Calu3 (cell line): Measurements from ENCODE around the gene CRIP2. TPM values are rescaled to one million over a fixed set of nuclear protein-coding genes. Genes with fewer than 3 reads are reported as not detected.

ENCODE experiments used
- BruUV-seq: library from RNA; stranded (reverse); fragments of 400-500 nt; replicated peaks from 2 replicates; lab custom pipeline; 2021; lab: Mats Ljungman, UMichigan
- CTCF ChIA-PET: fragments of 300-600 bp; sonication (Branson Sonifier 250); formaldehyde crosslinking; loops from one replicate; lab custom pipeline; 2022; ENCODE audit warnings: antibody characterized with exemption; lab: Charles Lee
- DNase-seq: peaks from one replicate; pipeline ENCODE4 v3.0.0; 2022
- H3K27ac Mint-ChIP-seq: one replicate; pipeline ENCODE4 v1.8.0; 2022; ENCODE audit warnings: mixed read lengths; ENCODE audit not compliant: unreplicated experiment
- H3K27me3 Mint-ChIP-seq: one replicate; pipeline ENCODE4 v1.8.0; 2022; ENCODE audit warnings: mixed read lengths; ENCODE audit not compliant: unreplicated experiment
- H3K36me3 Mint-ChIP-seq: one replicate; pipeline ENCODE4 v1.8.0; 2022; ENCODE audit warnings: mild to moderate bottlenecking, moderate library complexity, mixed read lengths; ENCODE audit not compliant: insufficient read depth, unreplicated experiment
- H3K4me1 Mint-ChIP-seq: one replicate; pipeline ENCODE4 v1.8.0; 2022; ENCODE audit warnings: mild to moderate bottlenecking, low read depth, mixed read lengths; ENCODE audit not compliant: unreplicated experiment
- H3K4me3 Mint-ChIP-seq: one replicate; pipeline ENCODE4 v1.8.0; 2022; ENCODE audit warnings: mild to moderate bottlenecking, low read depth, moderate library complexity, mixed read lengths; ENCODE audit not compliant: unreplicated experiment
- H3K9me3 Mint-ChIP-seq: one replicate; pipeline ENCODE4 v1.8.0; 2022; ENCODE audit warnings: low read depth, mixed read lengths; ENCODE audit not compliant: unreplicated experiment
- CTCF ChIP-seq: fragments of 200-600 bp; IDR thresholded peaks from one replicate; pipeline ENCODE4 v1.8.0; 2022; ENCODE audit warnings: antibody characterized with exemption; ENCODE audit not compliant: unreplicated experiment
- intact Hi-C: fragments of 100-400 bp; cut with micrococcal nuclease; formaldehyde crosslinking; loops from one replicate; pipeline ENCODE4 v1.10.0; 2022; ENCODE audit not compliant: unreplicated experiment
- total RNA-seq: library from RNA; stranded (reverse); gene quantifications from 2 replicates; pipeline ENCODE4 v1.2.3, GENCODE V29; 2022

CRIP2 gene
- total RNA-seq, 1 experiment from 2014 or later: 70.1 TPM

GRCh38 chr14:105447651-105448640, 26.7 kb upstream of the CRIP2 start:
- Mint-ChIP-seq H3K27ac (no peak overlapping the region), H3K4me3 (no peak overlapping the region), H3K4me1 (no peaks in the 10 kb centered on the region), H3K27me3 (no peaks in the 10 kb centered on the region), H3K9me3 (no peaks in the 10 kb centered on the region), H3K36me3 (peaks cover 20% of the 10 kb centered on the region)
- intact Hi-C loops: no loop called here
- DNase-seq: no peak
- no peak for TF ChIP-seq CTCF
- BruUV-seq: no TSS peak
- CTCF ChIA-PET: interaction anchor here (0.8 kb wide), 1 partner anchor 24 kb away, joined by 3 read pairs; no protein-coding TSS in a partner anchor

- Mint-ChIP-seq H3K9me3 (no peaks in the 10 kb centered on the region), H3K4me3 (no peak overlapping the region), H3K36me3 (peaks cover 20% of the 10 kb centered on the region), H3K4me1 (no peaks in the 10 kb centered on the region), H3K27me3 (no peaks in the 10 kb centered on the region), H3K27ac (no peak overlapping the region)
- no TSS peak for BruUV-seq
- peak; percentile 70 for TF ChIP-seq CTCF
- DNase-seq: peak; percentile 76
- intact Hi-C loops: no loop called here
- CTCF ChIA-PET: interaction anchor here (0.8 kb wide), 1 partner anchor 23 kb away, joined by 3 read pairs; no protein-coding TSS in a partner anchor
These were observed 25.9 kb upstream of the CRIP2 start for GRCh38 chr14:105448706-105449111.

GRCh38 chr14:105449276-105450122, 25.1 kb upstream of the CRIP2 start:
- intact Hi-C loops: no loop called here
- no peak for DNase-seq
- CTCF ChIA-PET: no interaction called here

More at GRCh38 chr14:105449276-105450122, 25.1 kb upstream of the CRIP2 start:
- no peak for TF ChIP-seq CTCF
- H3K9me3 Mint-ChIP-seq: no peaks in the 10 kb centered on the region
- no peak overlapping the region for H3K27ac Mint-ChIP-seq
- BruUV-seq: no TSS peak
- H3K4me1 Mint-ChIP-seq: no peaks in the 10 kb centered on the region
- peaks cover 27% of the 10 kb centered on the region for H3K36me3 Mint-ChIP-seq
- H3K27me3 Mint-ChIP-seq: no peaks in the 10 kb centered on the region
- H3K4me3 Mint-ChIP-seq: no peak overlapping the region
